ENCODE data around the gene RERE.

DNA sequence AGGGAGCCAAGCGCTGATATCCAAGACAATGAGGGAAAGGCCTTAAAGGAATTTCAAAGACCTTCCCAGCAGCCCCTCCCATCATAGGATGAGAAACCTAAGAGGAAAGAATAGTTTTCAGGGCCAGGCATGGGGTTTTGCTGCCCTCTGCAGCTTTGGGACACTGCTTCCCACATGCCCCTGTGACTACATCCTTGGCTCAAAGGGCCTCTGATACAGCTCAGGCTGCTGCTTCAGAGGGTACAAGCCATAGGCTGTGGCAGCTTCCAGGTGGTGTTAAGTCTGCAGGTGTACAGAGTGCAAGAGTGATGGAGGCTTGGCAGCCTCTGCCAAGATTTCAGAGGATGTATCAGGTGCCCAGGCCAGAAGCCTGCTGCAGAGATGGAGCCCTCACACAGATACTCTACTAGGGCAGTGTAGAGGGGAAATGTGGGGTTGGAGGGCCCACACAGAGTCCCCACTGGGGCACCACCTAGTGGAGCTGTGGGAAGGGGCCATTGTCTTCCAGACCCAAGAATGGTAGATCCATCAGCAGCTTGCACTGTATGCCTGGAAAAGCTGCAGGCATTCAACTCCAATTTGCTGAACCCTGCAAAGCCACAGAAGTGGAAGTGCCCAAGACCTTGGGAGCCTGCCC lies 373.8 kb downstream of the RERE start:
- TF ChIP-seq POLR2A (IDR thresholded peaks at IDR 0.05; ENCODE audit: low read depth, low read length) (no peak), TAF1 (IDR thresholded peaks at IDR 0.05; ENCODE audit: borderline replicate concordance, low read depth, low read length) (no peak), POLR2AphosphoS5 (IDR thresholded peaks at IDR 0.05; ENCODE audit: low read depth, low read length) (no peak)
